ENCODE data around the gene LRRC38.
"Not testable (repeated sequence)": the region's sequence is repeated elsewhere in the genome, so short reads cannot be mapped to it uniquely, and the experiment has no call there.

Gene LRRC38

GRCh38 chr1:13456904-13457532, 56.8 kb downstream of the LRRC38 start:
- no peak for DNase-seq

- DNase-seq: no peak
Measured at GRCh38 chr1:13451399-13451965, 62.3 kb downstream of the LRRC38 start.

- no peak for DNase-seq
Measured at GRCh38 chr1:13450204-13450603, 63.6 kb downstream of the LRRC38 start.

- no peak for DNase-seq
Measured at GRCh38 chr1:13443335-13443979, 70.3 kb downstream of the LRRC38 start.

GRCh38 chr1:13439104-13439783, 74.6 kb downstream of the LRRC38 start:
- DNase-seq: not testable (repeated sequence)

GRCh38 chr1:13435458-13435857, 78.3 kb downstream of the LRRC38 start:
- DNase-seq: no peak

- not testable (repeated sequence) for DNase-seq
Measured at GRCh38 chr1:13433694-13434358, 80.0 kb downstream of the LRRC38 start.

GRCh38 chr1:13432251-13432650, 81.6 kb downstream of the LRRC38 start:
- no peak for DNase-seq

- no peak for DNase-seq
Measured at GRCh38 chr1:13430495-13430894, 83.3 kb downstream of the LRRC38 start.
